Upper lobe of left lung (tissue), 4 donors: Measurements from ENCODE around the gene TBRG1.

Source experiments
- EP300 ChIP-seq, 4 donors: sonication (generic); formaldehyde crosslinking; IDR thresholded peaks; one replicate each; pipeline ENCODE4 v1.5.1; 2017; ENCODE audit warnings: antibody characterized with exemption in 4 of 4, control low read depth in 2 of 4
- POLR2A ChIP-seq, 4 donors: fragments of 450-650 bp; IDR thresholded peaks; one replicate each; pipeline ENCODE4 v1.5.1; 2016 to 2017; ENCODE audit warnings: antibody characterized with exemption in 4 of 4, mild to moderate bottlenecking in 2 of 4
- TF ChIP-seq, protein P1 (sequence below), 6 experiments: fragments of 450-650 bp in 4 of 6; fragments of 200-600 bp in 2 of 6; sonication (generic) in 2 of 6; IDR thresholded peaks; one replicate each; pipeline ENCODE4 v1.5.1; 2016 to 2019; ENCODE audit warnings: antibody characterized with exemption in 6 of 6

- no peak for TF ChIP-seq EP300 (IDR thresholded peaks at IDR 0.05)
- no peak for TF ChIP-seq POLR2A (IDR thresholded peaks at IDR 0.05)
- TF ChIP-seq, protein P1, sequence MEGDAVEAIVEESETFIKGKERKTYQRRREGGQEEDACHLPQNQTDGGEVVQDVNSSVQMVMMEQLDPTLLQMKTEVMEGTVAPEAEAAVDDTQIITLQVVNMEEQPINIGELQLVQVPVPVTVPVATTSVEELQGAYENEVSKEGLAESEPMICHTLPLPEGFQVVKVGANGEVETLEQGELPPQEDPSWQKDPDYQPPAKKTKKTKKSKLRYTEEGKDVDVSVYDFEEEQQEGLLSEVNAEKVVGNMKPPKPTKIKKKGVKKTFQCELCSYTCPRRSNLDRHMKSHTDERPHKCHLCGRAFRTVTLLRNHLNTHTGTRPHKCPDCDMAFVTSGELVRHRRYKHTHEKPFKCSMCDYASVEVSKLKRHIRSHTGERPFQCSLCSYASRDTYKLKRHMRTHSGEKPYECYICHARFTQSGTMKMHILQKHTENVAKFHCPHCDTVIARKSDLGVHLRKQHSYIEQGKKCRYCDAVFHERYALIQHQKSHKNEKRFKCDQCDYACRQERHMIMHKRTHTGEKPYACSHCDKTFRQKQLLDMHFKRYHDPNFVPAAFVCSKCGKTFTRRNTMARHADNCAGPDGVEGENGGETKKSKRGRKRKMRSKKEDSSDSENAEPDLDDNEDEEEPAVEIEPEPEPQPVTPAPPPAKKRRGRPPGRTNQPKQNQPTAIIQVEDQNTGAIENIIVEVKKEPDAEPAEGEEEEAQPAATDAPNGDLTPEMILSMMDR (IDR thresholded peaks at IDR 0.05), result no peak
These were observed 10.7 kb downstream of the TBRG1 start for GRCh38 chr11:124633355-124633754.
